Neural progenitor cell (in vitro differentiated cells): Measurements from ENCODE around the gene SH3TC1. TPM values are rescaled to one million over a fixed set of nuclear protein-coding genes. Genes with fewer than 3 reads are reported as not detected.
A peak's percentile ranks its signal among the peaks of the same experiment; 100 is the strongest.

Source experiments
- DNase-seq: peaks from one replicate; pipeline ENCODE4 v3.0.0-alpha.2; 2016; ENCODE audit warnings: low spot score
- H2AFZ ChIP-seq: fragments of 200-600 bp; sonication (generic); replicated peaks from 2 replicates; pipeline ENCODE4 v1.6.1; 2016; ENCODE audit warnings: antibody characterized with exemption
- H3F3A ChIP-seq: fragments of 200-600 bp; sonication (generic); 2 replicates; pipeline ENCODE4 v1.6.1; 2016; ENCODE audit warnings: antibody characterized with exemption, low read depth
- H3K27ac ChIP-seq: fragments of 200-600 bp; sonication (generic); 2 replicates; pipeline ENCODE4 v1.5.1; 2016; ENCODE audit warnings: mild to moderate bottlenecking
- H3K27me3 ChIP-seq: fragments of 200-600 bp; sonication (generic); 2 replicates; pipeline ENCODE4 v1.6.1; 2016; ENCODE audit warnings: mild to moderate bottlenecking, moderate library complexity
- H3K36me3 ChIP-seq: fragments of 200-600 bp; sonication (generic); 2 replicates; pipeline ENCODE4 v1.5.1; 2016
- H3K4me1 ChIP-seq: fragments of 200-600 bp; sonication (generic); 2 replicates; pipeline ENCODE4 v1.6.1; 2016; ENCODE audit warnings: mixed run types
- H3K4me2 ChIP-seq: fragments of 200-600 bp; sonication (generic); 2 replicates; pipeline ENCODE4 v1.6.1; 2016
- H3K4me3 ChIP-seq: fragments of 200-600 bp; sonication (generic); 2 replicates; pipeline ENCODE4 v1.5.1; 2016
- H3K79me2 ChIP-seq: fragments of 200-600 bp; sonication (generic); 2 replicates; pipeline ENCODE4 v1.6.1; 2016; ENCODE audit warnings: low read depth
- H3K9ac ChIP-seq: fragments of 200-600 bp; sonication (generic); 2 replicates; pipeline ENCODE4 v1.6.1; 2016
- H3K9me3 ChIP-seq: fragments of 200-600 bp; sonication (generic); 2 replicates; pipeline ENCODE4 v1.5.1; 2016; ENCODE audit warnings: low read depth
- H4K20me1 ChIP-seq: fragments of 200-600 bp; sonication (generic); 2 replicates; pipeline ENCODE4 v1.6.1; 2016; ENCODE audit warnings: low read depth
- H3K27ac Mint-ChIP-seq: 3 replicates; pipeline ENCODE4 v1.8.0; 2021; ENCODE audit warnings: mixed read lengths
- H3K27me3 Mint-ChIP-seq: 2 replicates; pipeline ENCODE4 v1.8.0; 2022; ENCODE audit warnings: low read depth, mild to moderate bottlenecking, inconsistent platforms, moderate library complexity, mixed read lengths; ENCODE audit not compliant: insufficient read depth
- H3K36me3 Mint-ChIP-seq: 3 replicates; pipeline ENCODE4 v1.8.0; 2021; ENCODE audit warnings: mixed read lengths
- H3K4me1 Mint-ChIP-seq: 3 replicates; pipeline ENCODE4 v1.8.0; 2021; ENCODE audit warnings: mixed read lengths
- H3K4me3 Mint-ChIP-seq: 3 replicates; pipeline ENCODE4 v1.8.0; 2021; ENCODE audit warnings: mild to moderate bottlenecking, moderate library complexity, mixed read lengths
- H3K9me3 Mint-ChIP-seq: 3 replicates; pipeline ENCODE4 v1.8.0; 2020; ENCODE audit warnings: mixed read lengths
- EZH2 ChIP-seq: fragments of 200-600 bp; sonication (generic); IDR thresholded peaks from 2 replicates; pipeline ENCODE4 v1.6.1; 2017; ENCODE audit warnings: antibody characterized with exemption, mild to moderate bottlenecking, moderate library complexity
- EZH2phosphoT487 ChIP-seq: fragments of 200-600 bp; sonication (generic); IDR thresholded peaks from 2 replicates; pipeline ENCODE4 v1.6.1; 2017; ENCODE audit warnings: antibody characterized with exemption
- total RNA-seq: library from RNA; depleted of rRNA; stranded (reverse); fragments of >200 nt; gene quantifications from 2 replicates; pipeline ENCODE4 v1.2.3, GENCODE V29; 2015; ENCODE audit warnings: low replicate concordance
- TF ChIP-seq, protein P1 (sequence below): fragments of 200-600 bp; sonication (generic); IDR thresholded peaks from 2 replicates; pipeline ENCODE4 v1.5.1; 2017; ENCODE audit warnings: antibody characterized with exemption, mild to moderate bottlenecking

Gene SH3TC1
- total RNA-seq, 1 donor from 2014 or later: 0.22 TPM

DNA sequence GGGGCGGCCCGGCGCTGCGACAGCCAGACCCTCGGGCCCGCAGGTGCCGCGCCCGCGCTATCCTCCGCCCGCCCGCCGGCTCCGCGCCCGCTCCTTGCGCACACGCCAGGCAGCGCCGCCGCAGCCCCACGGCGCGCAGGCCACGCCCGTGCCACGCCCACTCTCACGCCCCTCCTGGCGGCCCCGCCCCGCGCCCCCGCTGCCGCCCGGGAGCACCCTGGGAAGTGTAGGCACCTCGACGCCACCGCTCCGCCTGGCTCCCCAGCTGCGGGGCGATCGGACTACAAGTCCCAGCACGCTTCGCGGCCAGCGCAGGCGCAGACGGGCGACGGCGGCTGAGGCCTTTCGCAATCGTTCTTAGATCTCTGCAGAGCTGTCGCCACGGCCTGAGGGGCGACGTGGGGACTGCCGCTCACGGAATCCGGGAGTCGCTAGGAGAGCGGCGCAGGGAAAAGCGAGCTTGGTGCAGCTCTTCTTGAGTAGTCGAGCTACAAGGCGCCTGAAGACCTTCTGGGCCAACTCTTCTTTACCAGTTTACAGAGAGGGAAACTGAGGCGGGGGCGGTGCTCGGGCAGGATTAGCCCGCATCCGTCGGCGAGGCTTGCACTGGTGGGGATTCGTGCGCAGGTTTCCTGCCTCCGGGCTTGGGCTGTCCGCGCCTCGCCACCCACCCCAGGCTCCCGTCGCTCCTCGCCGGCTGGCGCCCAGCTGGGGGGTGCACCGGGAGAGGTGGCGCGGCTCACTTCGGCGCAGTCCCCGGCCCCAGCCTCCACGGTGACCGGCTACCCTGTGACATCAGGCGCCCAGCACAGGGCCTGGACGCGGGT, 40.2 kb upstream of the SH3TC1 start, which contains the start of gene ABLIM2:
Gene ABLIM2 (minus strand): TSS at position 104 of the 827 bp plus-strand sequence. CDS start 124 bp downstream, outside the sequence.
- H2AFZ ChIP-seq: peak within 1 kb of the TSS; percentile 92
- TF ChIP-seq EZH2: no peak
- TF ChIP-seq, protein P1, sequence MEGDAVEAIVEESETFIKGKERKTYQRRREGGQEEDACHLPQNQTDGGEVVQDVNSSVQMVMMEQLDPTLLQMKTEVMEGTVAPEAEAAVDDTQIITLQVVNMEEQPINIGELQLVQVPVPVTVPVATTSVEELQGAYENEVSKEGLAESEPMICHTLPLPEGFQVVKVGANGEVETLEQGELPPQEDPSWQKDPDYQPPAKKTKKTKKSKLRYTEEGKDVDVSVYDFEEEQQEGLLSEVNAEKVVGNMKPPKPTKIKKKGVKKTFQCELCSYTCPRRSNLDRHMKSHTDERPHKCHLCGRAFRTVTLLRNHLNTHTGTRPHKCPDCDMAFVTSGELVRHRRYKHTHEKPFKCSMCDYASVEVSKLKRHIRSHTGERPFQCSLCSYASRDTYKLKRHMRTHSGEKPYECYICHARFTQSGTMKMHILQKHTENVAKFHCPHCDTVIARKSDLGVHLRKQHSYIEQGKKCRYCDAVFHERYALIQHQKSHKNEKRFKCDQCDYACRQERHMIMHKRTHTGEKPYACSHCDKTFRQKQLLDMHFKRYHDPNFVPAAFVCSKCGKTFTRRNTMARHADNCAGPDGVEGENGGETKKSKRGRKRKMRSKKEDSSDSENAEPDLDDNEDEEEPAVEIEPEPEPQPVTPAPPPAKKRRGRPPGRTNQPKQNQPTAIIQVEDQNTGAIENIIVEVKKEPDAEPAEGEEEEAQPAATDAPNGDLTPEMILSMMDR: no peak
- no peak for TF ChIP-seq EZH2phosphoT487
- peak within 1 kb of the TSS; percentile 65 for H3K27ac Mint-ChIP-seq
- peaks cover 13% of the 10 kb centered on the region for H3K4me1 Mint-ChIP-seq
- peak; percentile 99 for DNase-seq
- no peaks in the 10 kb centered on the region for H3K36me3 Mint-ChIP-seq
- H4K20me1 ChIP-seq: peaks cover 22% of the 10 kb centered on the region
- H3F3A ChIP-seq: no peaks in the 10 kb centered on the region
- peaks cover 4% of the 10 kb centered on the region for H3K4me1 ChIP-seq
- peak within 1 kb of the TSS; percentile 99 for H3K4me2 ChIP-seq
- peak within 1 kb of the TSS; percentile 98 for H3K4me3 Mint-ChIP-seq
- H3K27me3 ChIP-seq: peaks cover 68% of the 10 kb centered on the region
- H3K79me2 ChIP-seq: no peaks in the 10 kb centered on the region
- no peaks in the 10 kb centered on the region for H3K9me3 ChIP-seq
- no peaks in the 10 kb centered on the region for H3K9me3 Mint-ChIP-seq
- peaks cover 25% of the 10 kb centered on the region for H3K27me3 Mint-ChIP-seq
- H3K9ac ChIP-seq: no peak within 1 kb of the TSS
- H3K4me3 ChIP-seq: peak within 1 kb of the TSS; percentile 69
- H3K27ac ChIP-seq: no peak within 1 kb of the TSS
- H3K36me3 ChIP-seq: no peaks in the 10 kb centered on the region

GRCh38 chr4:8159537-8160232, 39.4 kb upstream of the SH3TC1 start:
- Mint-ChIP-seq H3K4me1 (peaks cover 13% of the 10 kb centered on the region), H3K4me3 (peak overlapping the region; percentile 84), H3K9me3 (no peaks in the 10 kb centered on the region), H3K27ac (no peak overlapping the region), H3K27me3 (peaks cover 28% of the 10 kb centered on the region), H3K36me3 (no peaks in the 10 kb centered on the region)
- Histone ChIP-seq H3K9me3 (no peaks in the 10 kb centered on the region), H3K27ac (no peak overlapping the region), H3K79me2 (no peaks in the 10 kb centered on the region), H3K4me1 (peaks cover 4% of the 10 kb centered on the region), H2AFZ (peak overlapping the region; percentile 92), H3K27me3 (peaks cover 65% of the 10 kb centered on the region), H3K4me2 (peak overlapping the region; percentile 97), H4K20me1 (peaks cover 22% of the 10 kb centered on the region), H3K9ac (no peak overlapping the region), H3K4me3 (peak overlapping the region; percentile 69), H3K36me3 (no peaks in the 10 kb centered on the region), H3F3A (no peaks in the 10 kb centered on the region)
- TF ChIP-seq, protein P1: no peak
- peak; percentile 50 for TF ChIP-seq EZH2phosphoT487
- no peak for TF ChIP-seq EZH2
- DNase-seq: no peak

DNA sequence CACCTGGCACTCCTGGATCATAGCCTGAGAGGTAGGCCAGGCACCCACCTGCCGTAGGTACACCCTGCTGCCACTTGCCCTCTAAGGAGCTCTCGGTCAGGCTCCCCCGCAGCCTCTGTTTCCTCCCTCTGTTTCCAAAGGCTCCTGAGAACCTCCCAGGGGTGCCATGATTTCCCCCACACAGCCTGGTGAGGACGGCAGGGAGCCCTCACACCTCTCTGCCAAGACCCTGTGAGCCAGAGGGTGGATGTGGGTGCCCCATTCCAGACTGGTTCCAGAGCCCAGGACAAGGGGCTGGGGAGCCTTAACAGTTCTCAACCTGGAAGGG, 38.9 kb upstream of the SH3TC1 start:
- H3K79me2 ChIP-seq: no peaks in the 10 kb centered on the region
- no peaks in the 10 kb centered on the region for H3K9me3 ChIP-seq
- H4K20me1 ChIP-seq: peaks cover 22% of the 10 kb centered on the region
- peaks cover 4% of the 10 kb centered on the region for H3K4me1 ChIP-seq
- peaks cover 60% of the 10 kb centered on the region for H3K27me3 ChIP-seq
- H3K4me3 ChIP-seq: no peak overlapping the region
- Mint-ChIP-seq H3K4me3 (peak overlapping the region; percentile 84), H3K36me3 (no peaks in the 10 kb centered on the region), H3K27ac (no peak overlapping the region), H3K9me3 (no peaks in the 10 kb centered on the region), H3K4me1 (peaks cover 13% of the 10 kb centered on the region), H3K27me3 (peaks cover 33% of the 10 kb centered on the region)
- DNase-seq: no peak
- no peak overlapping the region for H2AFZ ChIP-seq
- no peaks in the 10 kb centered on the region for H3F3A ChIP-seq
- TF ChIP-seq EZH2phosphoT487 (no peak), EZH2 (no peak)
- TF ChIP-seq, protein P1: no peak
- H3K4me2 ChIP-seq: no peak overlapping the region
- H3K36me3 ChIP-seq: no peaks in the 10 kb centered on the region
- no peak overlapping the region for H3K27ac ChIP-seq
- no peak overlapping the region for H3K9ac ChIP-seq
